ENCODE data around the gene CCNB3. TPM values are rescaled to one million over a fixed set of nuclear protein-coding genes. Genes with fewer than 3 reads are reported as not detected.
A peak's percentile ranks its signal among the peaks of the same experiment; 100 is the strongest.

The CCNB3 gene
- total RNA-seq, 2 donors from 2014 or later: 0.33 to 0.78 TPM

DNA sequence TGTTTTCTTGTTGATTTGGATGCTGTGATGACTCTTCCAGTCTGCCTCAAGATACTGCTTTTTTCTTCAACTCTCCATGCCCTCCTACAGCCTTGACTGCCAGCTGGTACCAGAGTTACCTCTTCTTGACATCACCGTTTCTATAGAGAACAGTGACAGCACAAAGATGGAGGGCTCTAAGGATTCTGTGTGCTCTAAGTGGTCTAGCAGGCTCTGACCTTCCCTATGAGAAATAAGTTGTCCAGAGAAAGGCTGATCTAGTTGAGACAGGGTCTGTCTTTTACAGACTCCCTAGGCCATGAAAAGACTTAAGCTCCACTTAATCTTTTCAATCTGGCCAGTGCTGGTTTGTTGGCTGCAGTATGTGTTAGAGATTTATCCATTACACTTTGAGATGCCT lies 3.7 kb upstream of the CCNB3 start, which contains the start of gene AKAP4:
AKAP4 (minus strand) TSS at position 101 of the 400 bp plus-strand sequence. CDS start 118 bp downstream, outside the sequence.
- intact Hi-C loops (cut with DNase I): no loop called here
- no peak within 1 kb of the TSS for H3K4me3 ChIP-seq
- H3K27ac ChIP-seq: no peak within 1 kb of the TSS
- DNase-seq: no peak
- TF ChIP-seq, protein P1, sequence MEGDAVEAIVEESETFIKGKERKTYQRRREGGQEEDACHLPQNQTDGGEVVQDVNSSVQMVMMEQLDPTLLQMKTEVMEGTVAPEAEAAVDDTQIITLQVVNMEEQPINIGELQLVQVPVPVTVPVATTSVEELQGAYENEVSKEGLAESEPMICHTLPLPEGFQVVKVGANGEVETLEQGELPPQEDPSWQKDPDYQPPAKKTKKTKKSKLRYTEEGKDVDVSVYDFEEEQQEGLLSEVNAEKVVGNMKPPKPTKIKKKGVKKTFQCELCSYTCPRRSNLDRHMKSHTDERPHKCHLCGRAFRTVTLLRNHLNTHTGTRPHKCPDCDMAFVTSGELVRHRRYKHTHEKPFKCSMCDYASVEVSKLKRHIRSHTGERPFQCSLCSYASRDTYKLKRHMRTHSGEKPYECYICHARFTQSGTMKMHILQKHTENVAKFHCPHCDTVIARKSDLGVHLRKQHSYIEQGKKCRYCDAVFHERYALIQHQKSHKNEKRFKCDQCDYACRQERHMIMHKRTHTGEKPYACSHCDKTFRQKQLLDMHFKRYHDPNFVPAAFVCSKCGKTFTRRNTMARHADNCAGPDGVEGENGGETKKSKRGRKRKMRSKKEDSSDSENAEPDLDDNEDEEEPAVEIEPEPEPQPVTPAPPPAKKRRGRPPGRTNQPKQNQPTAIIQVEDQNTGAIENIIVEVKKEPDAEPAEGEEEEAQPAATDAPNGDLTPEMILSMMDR (IDR thresholded peaks at IDR 0.05): no peak
- TF ChIP-seq POLR2A (IDR thresholded peaks at IDR 0.05): no peak
- no peaks in the 10 kb centered on the region for H3K36me3 ChIP-seq (replicated peaks in 1 of 2; ENCODE audit: insufficient read depth in 1 of 2, low read depth in 2 of 2)
- no peaks in the 10 kb centered on the region for H3K9me3 ChIP-seq
- H3K27me3 ChIP-seq: no peaks in the 10 kb centered on the region
- H3K4me1 ChIP-seq: peaks cover 3% of the 10 kb centered on the region
- no peak for ATAC-seq
- 75 to 81% methylated on average over 1 of the region's 1 CpG for WGBS, 2 donors

DNA sequence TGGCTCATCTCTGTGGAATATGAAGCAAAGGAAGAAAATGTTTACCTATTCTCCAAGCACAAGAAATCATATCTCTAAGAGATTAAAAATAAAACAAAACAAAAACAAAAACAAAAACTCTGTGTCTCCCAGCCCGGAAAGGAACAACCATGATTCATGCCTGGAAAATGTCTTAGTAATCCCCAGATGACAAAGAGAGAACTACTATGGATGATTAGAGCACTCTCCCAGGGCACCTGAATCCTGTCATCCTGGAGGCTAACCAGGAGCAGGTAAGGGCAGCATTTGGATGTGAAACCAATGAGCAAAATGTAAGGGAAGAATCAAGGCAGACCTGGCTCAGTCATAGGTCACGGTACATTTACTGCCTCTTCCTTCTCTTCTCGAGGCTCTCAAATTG lies 2.0 kb upstream of the CCNB3 start:
- ATAC-seq: no peak
- no peak for DNase-seq
- no peak overlapping the region for H3K27ac ChIP-seq
- TF ChIP-seq, protein P1 (IDR thresholded peaks at IDR 0.05): no peak
- no peak for TF ChIP-seq POLR2A (IDR thresholded peaks at IDR 0.05)
- no peaks in the 10 kb centered on the region for H3K9me3 ChIP-seq
- no peak overlapping the region for H3K4me3 ChIP-seq
- no peaks in the 10 kb centered on the region for H3K27me3 ChIP-seq
- intact Hi-C loops (cut with DNase I): no loop called here
- H3K4me1 ChIP-seq: peaks cover 3% of the 10 kb centered on the region
- H3K36me3 ChIP-seq (replicated peaks in 1 of 2; ENCODE audit: insufficient read depth in 1 of 2, low read depth in 2 of 2): no peaks in the 10 kb centered on the region
- WGBS, 2 donors: 61 to 79% methylated on average over 3 of the region's 3 CpGs

- Histone ChIP-seq H3K36me3 (replicated peaks in 1 of 2; ENCODE audit: insufficient read depth in 1 of 2, low read depth in 2 of 2) (no peaks in the 10 kb centered on the region), H3K4me1 (peaks cover 3% of the 10 kb centered on the region), H3K27me3 (no peaks in the 10 kb centered on the region), H3K9me3 (no peaks in the 10 kb centered on the region), H3K4me3 (no peak overlapping the region), H3K27ac (no peak overlapping the region)
- no peak for TF ChIP-seq POLR2A (IDR thresholded peaks at IDR 0.05)
- TF ChIP-seq, protein P1 (IDR thresholded peaks at IDR 0.05): no peak
- DNase-seq (no peak), ATAC-seq (no peak)
- WGBS, 2 donors: 70 to 74% methylated on average over 11 of the region's 11 CpGs
- intact Hi-C loops (cut with DNase I): no loop called here
These were observed 2.2 kb downstream of the CCNB3 start for GRCh38 chrX:50206753-50207152.

DNA sequence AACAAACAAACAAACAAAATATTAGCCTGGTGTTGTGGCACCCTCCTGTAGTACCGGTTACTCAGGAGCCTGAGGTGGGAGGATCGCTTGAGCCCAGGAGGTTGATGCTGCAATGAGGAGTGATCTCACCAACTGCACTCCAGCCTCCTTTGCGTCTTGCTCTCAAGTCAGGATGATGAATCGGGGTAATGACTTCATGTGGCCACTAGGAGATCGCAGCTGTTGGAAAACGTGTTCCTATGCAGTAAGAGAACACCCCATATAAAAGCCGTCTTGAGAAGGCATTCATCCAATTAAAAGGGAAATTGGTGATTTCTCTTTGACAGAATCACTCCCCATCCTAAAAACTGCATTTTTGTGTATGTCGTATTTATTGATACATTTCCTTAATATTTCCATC lies 6.9 kb downstream of the CCNB3 start:
- Histone ChIP-seq H3K36me3 (replicated peaks in 1 of 2; ENCODE audit: insufficient read depth in 1 of 2, low read depth in 2 of 2) (no peaks in the 10 kb centered on the region), H3K9me3 (no peaks in the 10 kb centered on the region), H3K27ac (no peak overlapping the region), H3K4me1 (no peaks in the 10 kb centered on the region), H3K4me3 (no peak overlapping the region), H3K27me3 (no peaks in the 10 kb centered on the region)
- WGBS, 2 donors: 55 to 68% methylated on average over 5 to 8 of the region's 8 CpGs
- intact Hi-C loops (cut with DNase I): no loop called here
- ATAC-seq (no peak), DNase-seq (peak in 1 of 4 donors; percentile 9)
- TF ChIP-seq POLR2A (IDR thresholded peaks at IDR 0.05): no peak
- TF ChIP-seq, protein P1 (IDR thresholded peaks at IDR 0.05): peak in 1 of 7 experiments; percentile 3

- Histone ChIP-seq H3K27ac (no peak overlapping the region), H3K4me1 (no peaks in the 10 kb centered on the region), H3K4me3 (no peak overlapping the region), H3K36me3 (replicated peaks in 1 of 2; ENCODE audit: insufficient read depth in 1 of 2, low read depth in 2 of 2) (no peaks in the 10 kb centered on the region), H3K9me3 (no peaks in the 10 kb centered on the region), H3K27me3 (no peaks in the 10 kb centered on the region)
- TF ChIP-seq, protein P1 (IDR thresholded peaks at IDR 0.05): no peak
- no peak for TF ChIP-seq POLR2A (IDR thresholded peaks at IDR 0.05)
- intact Hi-C loops (cut with DNase I): no loop called here
- ATAC-seq: no peak
- no peak for DNase-seq
- 86 to 87% methylated on average over 3 to 15 of the region's 19 CpGs for WGBS, 2 donors
These were observed 76.7 kb downstream of the CCNB3 start for GRCh38 chrX:50281253-50281652.
